ENCODE results near the gene DENND6B.

DNA sequence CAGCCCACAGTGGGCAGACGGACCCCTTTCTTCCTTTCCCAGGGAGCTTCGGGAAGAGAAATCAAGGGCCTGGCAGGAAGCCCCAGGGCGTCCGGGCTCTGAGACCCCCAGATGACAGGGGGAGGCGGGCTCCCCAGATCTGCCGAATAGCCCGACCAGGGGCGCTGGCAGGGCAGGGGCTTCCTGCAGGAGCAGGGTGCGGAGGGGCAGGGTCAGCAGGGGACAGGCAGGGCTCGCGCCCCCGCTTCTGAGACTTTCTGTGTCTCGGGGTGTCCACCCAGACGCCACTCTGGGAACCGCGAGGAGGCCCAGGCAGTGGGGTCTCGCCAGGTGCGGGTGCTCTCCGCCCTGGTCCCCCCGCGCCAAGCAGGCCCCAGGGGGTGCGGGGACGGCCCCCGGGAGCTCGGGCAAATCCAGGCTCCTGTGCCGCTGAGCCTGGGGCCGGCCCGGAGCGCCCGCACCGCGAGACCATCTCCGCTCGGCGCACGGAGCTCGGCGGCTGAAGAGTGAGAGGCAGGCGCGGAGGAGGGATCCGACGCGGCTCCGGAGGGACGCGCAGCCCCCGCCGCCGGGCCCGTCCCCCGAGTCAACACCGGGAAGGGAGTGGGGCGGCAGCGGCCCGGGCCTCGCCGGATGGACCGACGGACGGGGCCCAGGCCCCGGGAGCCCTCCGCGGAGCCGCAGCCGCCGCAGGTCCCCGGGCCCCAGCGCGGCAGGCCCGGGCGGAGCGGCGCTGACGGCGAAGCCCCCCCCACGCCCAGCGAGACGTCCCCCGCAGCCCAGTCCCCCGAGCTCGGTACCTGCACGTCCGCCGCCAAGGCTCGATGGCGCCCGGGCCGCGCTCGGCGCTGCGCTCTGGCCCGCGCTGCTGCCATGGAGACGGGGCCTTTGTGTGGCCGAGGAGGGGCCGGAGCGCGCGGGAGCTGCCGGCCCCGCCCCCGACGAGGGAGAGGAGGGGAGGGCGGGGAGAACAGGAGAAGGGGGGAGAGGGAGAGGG is 19.8 kb downstream of the DENND6B start, which contains the start of gene PLXNB2:
- TF ChIP-seq CTCF (IDR thresholded peaks at IDR 0.05) (peak in 2 of 6 experiments; percentile 5 to 6), POLR2A (IDR thresholded peaks at IDR 0.05) (peak; percentile 54 to 55)

Data from Peyer's patch (tissue), 4 donors.